ENCODE data around the gene POLD3.
"Not testable (repeated sequence)": the region's sequence is repeated elsewhere in the genome, so short reads cannot be mapped to it uniquely, and the experiment has no call there.

Gene POLD3

DNA sequence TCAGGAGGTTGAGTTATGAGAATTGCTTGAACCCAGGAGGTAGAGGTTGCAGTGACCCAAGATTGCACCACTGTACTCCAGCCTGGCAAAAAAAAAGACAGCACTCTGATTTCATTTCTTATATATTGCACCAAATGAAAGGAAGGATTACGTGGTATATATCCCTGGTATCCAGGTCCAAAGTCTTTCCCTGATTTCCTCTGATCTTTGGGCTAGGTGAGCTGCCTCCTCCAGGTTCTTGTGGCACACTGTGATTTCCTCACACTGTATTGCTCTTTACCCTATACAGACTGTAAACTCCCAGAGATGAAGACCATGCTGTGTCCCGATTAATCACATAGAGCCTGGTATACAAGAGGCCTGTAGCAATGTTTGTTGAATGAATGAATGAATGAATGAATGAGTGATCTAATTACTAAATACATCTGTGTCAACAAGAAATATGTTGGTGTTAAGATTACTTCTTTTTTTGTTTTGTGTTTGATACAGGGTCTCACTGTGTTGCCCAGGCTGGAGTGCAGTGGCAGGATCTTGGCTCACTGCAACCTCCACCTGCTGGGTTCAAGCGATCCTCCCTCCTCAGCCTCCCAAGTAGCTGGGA lies 9.3 kb upstream of the POLD3 start:
- DNase-seq (ENCODE audit: low spot score): no peak

GRCh38 chr11:74590492-74590891 lies 1.9 kb upstream of the POLD3 start:
- not testable (repeated sequence) for DNase-seq (ENCODE audit: low spot score)

DNA sequence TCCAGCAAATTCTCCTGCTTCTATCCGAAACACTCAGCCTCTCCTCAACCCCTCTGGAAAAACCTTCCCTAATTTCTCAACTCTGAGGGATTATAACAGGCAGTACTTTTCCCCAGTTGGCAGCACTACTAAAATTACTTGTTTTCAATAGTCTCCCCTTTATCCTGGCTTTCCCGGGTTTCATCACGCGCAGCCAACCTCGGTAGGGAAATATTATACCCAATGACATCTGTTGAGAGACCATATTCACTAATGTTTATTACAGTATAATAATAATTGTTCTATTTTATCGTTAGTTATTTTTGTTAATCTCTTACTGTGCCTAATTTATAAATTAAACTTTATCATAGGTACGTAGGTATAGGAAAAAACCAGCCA lies 330 bp upstream of the POLD3 start:
- DNase-seq (ENCODE audit: low spot score): no peak

DNA sequence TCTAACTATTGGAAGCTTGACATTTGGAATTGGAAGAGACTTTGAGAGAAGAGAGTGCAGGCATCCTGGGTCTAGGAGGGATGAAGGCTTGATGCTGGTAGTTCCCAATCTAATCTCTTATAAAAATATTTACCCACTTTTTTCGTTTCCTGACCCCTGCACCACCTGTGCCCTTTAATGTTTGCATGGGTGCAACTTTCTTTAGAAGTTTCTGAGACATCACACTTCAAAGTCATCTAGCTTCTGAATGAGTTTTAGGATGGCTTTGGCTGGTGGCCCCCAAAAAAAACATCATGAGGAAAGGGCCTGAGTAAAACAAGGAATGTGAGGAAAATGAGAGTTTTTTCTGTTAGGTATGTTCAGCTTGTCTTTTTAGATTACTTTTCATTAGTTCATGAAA lies 1.1 kb downstream of the POLD3 start:
- DNase-seq (ENCODE audit: low spot score): no peak

DNA sequence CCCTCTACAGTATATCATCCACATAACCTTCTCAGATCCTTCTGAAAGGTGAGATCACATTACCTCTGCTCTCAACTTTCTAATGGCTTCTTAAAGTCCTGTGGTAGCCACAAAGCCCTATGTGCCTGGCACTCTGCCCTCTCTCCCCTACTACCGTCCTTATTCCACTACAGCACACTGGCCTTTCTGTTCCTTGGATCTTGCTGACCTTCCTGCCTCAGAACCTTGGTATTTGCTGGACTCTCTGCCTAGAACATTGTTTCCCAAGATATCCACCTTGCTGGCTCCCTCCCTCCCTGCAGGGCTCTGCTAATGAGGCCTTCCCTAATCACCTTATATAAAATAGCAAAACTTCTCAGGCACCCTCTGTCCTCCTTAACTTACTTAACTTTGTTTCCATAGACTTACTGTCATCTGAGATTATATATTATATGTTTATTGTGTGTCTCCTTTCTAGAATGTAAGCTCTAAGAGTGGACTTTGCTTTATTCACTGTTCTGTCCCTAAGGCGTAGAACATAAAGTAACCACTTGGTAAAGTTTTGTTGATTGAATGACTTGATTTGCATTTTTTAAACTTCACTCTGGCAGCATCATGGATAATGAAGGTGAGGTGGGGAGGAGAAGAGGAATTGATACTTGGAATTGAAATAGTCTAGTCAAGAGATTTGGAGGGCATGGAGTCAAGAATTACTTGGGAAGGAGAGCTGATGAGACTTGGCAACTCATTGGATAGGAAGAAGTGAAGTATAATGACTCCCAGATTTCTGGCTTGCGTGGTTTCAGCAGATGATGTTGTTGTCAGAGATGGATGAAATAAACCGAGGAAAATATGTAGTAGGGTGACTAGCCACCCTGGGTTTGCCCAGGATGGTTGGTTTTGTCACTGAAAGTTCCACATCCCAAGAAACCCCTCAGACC lies 10.5 kb downstream of the POLD3 start:
- DNase-seq (ENCODE audit: low spot score): no peak

GRCh38 chr11:74603845-74604244 lies 11.5 kb downstream of the POLD3 start:
- no peak for DNase-seq (ENCODE audit: low spot score)

- no peak for DNase-seq (ENCODE audit: low spot score)
These were observed 11.9 kb downstream of the POLD3 start for GRCh38 chr11:74604311-74604710.

DNA sequence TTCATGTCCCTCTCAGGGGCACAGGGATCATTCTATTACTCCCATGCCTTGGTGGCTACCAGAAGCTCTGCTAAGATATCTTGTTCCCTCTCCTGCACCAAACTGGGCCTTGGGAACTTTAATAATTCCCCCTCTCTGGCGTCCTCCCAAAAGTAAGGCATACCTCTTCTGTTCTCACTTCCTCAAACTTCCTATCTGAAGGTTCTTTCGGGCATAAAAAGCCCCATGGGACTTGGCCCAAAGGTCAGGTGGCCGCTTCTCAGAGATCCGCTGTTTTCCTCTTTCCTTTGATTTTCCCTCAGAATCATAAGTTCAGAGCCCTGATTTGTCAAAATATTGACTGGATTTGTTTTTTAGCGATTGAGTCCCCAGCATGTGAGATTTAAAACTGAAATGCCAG lies 13.0 kb downstream of the POLD3 start:
- DNase-seq (ENCODE audit: low spot score): no peak

DNA sequence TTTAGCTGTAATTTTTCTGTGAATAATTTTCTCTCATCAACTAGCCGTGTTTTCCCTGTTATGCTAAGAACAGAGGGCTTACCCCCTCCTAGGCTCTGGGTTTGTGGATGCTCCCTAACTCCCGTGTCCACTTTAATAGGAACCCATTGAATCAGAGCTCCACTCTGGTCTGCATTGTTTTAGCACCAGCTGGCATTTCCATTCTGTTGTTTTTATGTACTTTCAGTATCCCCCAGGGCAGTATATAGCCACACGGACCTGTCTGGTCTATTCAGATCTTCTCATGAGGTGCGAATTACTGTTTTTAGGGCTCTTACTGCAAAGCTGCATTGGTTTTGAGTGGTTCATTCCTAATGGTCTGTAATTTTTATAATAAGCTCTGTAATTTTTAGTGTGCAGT lies 16.0 kb downstream of the POLD3 start:
- no peak for DNase-seq (ENCODE audit: low spot score)

DNA sequence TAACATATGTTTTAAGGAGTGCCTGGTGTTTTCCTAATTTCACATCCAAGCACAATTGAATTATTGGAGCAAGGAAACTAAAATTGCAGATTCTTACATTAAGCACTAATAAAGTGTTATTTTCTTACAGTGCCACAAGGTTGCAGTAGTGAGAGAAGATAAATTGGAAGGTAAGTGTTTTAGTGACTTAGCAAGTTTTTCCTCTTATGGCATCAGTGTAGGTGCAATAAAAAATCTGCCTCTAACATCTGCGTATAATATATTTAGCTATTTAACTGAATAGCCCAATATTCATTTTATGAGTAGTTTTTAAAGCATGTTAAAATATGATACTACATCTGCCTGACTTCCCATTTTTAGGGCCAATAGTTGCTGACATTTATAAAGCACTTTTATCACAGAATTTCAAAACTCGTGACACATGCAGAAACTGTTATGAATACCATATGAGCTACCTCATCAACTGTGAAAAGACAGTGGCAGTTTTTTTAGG lies 19.0 kb downstream of the POLD3 start:
- no peak for DNase-seq (ENCODE audit: low spot score)

DNA sequence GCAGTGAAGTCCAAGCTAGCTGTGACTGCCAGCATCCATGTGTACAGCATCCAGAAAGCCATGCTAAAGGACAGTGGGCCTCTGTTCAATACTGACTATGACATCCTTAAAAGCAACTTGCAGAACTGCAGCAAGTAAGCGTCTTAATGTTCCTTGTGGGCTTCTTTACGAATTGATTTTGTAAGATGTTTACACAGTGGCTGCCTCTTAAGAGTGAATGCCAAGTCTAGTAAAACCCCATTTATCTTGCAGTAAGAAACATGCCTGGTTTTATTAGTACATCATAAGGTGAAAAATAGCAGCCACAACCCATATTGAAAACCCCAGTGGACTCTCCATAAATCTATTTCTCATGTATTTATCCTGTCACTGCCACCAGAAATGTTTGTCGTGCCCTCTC lies 20.5 kb downstream of the POLD3 start:
- DNase-seq (ENCODE audit: low spot score): no peak

DNA sequence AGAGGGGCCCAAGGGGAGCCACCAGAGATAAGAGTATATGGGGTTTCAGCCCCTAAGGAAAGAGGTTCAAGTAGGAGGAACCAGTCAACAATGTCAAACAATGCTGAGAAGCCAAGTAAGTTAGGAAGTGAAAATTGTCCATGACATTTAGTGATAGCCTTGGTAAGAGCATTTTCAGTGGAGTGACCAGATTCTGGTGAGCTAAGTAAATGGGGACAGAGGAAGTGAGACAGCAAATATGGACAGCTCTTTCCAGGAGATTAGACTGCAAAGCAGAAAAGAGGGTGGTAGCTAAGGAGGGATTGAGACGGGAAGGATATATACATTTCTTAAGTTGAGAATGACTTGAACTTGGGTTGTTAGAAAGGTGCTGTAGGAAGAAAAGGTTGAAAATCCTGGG lies 22.9 kb downstream of the POLD3 start:
- DNase-seq (ENCODE audit: low spot score): no peak

GRCh38 chr11:74615988-74616387 lies 23.6 kb downstream of the POLD3 start:
- DNase-seq (ENCODE audit: low spot score): no peak

DNA sequence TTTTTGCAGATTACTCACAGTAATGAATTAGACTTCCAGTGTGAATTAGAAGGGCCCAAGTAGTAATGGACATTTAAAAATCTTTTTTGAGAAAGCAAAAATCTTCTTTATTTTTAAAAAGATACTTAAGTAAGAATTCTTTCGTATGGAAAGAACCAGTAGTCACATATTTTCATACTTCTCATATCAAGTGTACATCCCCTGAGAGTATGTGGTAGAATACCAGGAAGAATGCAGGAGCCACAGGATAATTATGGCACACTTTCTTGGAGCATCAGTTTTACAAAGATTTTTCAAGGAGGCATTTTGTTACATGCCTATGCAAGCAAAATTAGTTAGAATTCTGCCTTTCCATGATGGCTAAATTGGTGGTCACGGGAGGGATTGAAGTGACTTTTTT lies 28.1 kb downstream of the POLD3 start:
- DNase-seq (ENCODE audit: low spot score): no peak

DNA sequence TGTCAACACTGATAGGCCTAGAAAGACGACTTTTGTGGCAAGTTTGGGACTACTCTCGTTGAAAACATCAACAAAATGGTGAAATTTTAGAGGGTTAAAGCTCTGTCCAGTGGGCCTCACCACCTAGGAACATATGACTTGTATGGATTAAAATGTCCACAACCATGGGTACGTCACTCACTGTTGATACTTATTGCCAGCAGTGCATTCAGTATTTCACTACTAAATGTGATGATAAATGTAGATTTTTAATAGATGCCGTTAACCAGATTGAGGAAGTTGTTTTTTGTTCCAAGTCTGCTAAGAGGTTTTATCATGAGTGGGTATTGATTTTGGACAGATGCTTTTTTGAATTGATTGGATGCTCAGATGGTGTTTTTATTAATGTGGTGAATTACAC lies 33.7 kb downstream of the POLD3 start:
- DNase-seq (ENCODE audit: low spot score): no peak

DNA sequence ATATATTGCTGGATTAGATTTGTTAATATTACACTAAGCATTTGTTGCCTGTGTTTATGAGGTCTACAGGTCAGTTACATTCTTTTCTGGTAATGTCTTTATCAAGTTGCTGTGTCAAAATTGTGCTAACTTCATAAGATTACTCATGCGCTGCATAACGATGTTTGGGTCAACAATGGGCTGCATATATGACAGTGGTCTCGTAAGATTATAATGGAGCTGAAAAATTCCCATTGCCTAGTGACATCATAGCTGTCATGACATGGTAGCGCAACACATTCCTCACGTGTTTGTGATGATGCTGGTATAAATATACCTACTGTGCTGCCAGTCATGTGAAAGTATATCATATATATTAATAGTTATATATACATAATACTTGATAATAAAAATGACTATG lies 34.2 kb downstream of the POLD3 start:
- DNase-seq (ENCODE audit: low spot score): no peak

DNA sequence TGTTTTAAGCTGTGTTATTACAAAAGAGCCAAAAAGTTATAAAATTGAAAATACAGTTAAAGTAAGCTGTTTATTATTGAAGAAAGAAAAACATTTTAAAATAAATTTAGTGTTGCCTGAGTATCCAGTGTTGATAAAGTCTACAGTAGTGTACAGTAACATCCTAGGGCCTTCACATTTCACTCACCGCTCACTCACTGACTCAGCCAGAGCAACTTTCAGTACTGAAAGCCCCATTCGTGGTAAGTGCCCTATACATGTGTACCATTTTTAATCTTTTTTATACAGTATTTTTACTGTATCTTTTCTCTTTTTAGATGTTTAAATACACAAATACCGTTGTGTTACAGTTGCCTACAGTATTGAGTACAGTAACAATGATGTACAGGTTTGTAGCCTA lies 35.0 kb downstream of the POLD3 start:
- no peak for DNase-seq (ENCODE audit: low spot score)

GRCh38 chr11:74630043-74630442 lies 37.7 kb downstream of the POLD3 start:
- DNase-seq (ENCODE audit: low spot score): no peak

- DNase-seq (ENCODE audit: low spot score): no peak
These were observed 41.3 kb downstream of the POLD3 start for GRCh38 chr11:74633406-74634393.

GRCh38 chr11:74634537-74634936 lies 42.2 kb downstream of the POLD3 start:
- no peak for DNase-seq (ENCODE audit: low spot score)

DNA sequence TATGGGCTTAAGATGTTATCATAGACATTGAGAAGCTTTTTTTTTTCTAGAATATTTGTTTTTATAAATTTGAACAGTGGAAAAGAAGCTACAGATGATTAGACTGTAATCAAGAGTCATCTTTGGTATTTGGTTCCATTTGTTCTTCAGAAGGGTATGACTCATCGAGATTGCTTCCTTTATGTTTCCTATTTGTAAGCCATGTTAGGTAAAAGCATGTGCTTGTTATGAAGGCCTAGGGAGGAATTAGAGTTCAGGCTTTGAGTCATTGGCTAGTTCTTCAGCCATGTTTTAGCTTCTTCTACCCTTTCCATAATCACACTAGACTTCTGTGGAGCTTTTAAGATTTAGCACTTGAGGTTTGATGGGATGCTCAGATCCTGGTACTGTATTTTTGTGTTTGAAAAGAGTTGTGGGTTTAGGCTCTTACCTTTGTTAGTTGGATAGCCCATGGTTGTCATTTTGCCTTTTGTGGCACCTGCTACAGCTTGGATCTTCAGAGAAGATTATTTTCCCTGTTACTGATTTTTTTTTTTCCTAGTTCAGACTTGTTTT lies 44.3 kb downstream of the POLD3 start:
- DNase-seq (ENCODE audit: low spot score): no peak

DNA sequence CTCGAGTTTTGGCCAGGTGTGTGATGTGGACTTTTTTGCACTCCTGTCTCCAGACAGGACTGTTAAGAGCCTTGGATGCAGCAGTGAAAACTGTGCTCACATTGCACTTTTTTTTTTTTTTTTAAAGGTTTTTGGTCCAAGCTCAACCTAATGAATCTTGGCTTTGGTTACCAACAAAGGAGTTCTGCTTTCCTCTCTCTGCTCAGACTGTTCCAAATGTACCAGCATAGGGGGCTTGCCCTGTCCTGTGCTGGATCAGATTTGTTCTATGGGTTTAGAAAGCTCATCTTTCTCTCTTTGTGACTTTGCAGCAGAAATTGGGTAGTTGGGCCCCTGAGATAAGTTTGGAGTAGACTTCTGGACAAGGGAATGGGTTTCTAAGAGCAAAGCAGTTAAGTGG lies 45.3 kb downstream of the POLD3 start:
- no peak for DNase-seq (ENCODE audit: low spot score)

Data from ecto neural progenitor cell (in vitro differentiated cells).